Measurements from ENCODE around the gene MX1. TPM values are rescaled to one million over a fixed set of nuclear protein-coding genes. Genes with fewer than 3 reads are reported as not detected.
A peak's percentile ranks its signal among the peaks of the same experiment; 100 is the strongest.

Gene MX1
- total and polyA plus RNA-seq, 11 donors: 6.2 to 53.9 (median 13.6) TPM

GRCh38 chr21:41425588-41425953 lies 468 bp upstream of the MX1 start:
- peak overlapping the region; percentile 27 to 93 (median 80) for H3K4me3 ChIP-seq
- peaks cover 0 to 32% (median 19%) of the 10 kb centered on the region in 9 donors for H3K36me3 ChIP-seq
- H3K4me1 ChIP-seq: peaks cover 0 to 63% (median 16%) of the 10 kb centered on the region in 12 donors
- intact Hi-C loops (cut with DNase I): loop anchor here in 1 of 10 donors (5.0 kb wide), 1 partner anchor 63 kb away; the partner anchor contains the start of gene MX2
- DNase-seq: no peak
- peak overlapping the region; percentile 70 to 93 (median 85) for H3K27ac ChIP-seq
- peaks cover 0 to 9% (median 0%) of the 10 kb centered on the region in 9 donors for H3K27me3 ChIP-seq
- TF ChIP-seq CTCF (IDR thresholded peaks at IDR 0.05): no peak
- no peak for TF ChIP-seq POLR2A (IDR thresholded peaks at IDR 0.05)
- no peaks in the 10 kb centered on the region for H3K9me3 ChIP-seq
- WGBS, 4 donors: 37 to 60% (median 51%) methylated on average over 7 of the region's 7 CpGs
- ATAC-seq: peak in 2 of 4 donors; percentile 4 to 10

GRCh38 chr21:41426676-41427404 lies 801 bp downstream of the MX1 start:
- DNase-seq (peak in 1 of 5 donors; percentile 22), ATAC-seq (peak in 3 of 4 donors; percentile 35 to 59 (median 40))
- H3K27me3 ChIP-seq: peaks cover 0 to 9% (median 0%) of the 10 kb centered on the region in 9 donors
- intact Hi-C loops (cut with DNase I): loop anchor here in 1 of 10 donors (5.0 kb wide), 1 partner anchor 65 kb away; the partner anchor contains the start of gene MX2
- TF ChIP-seq POLR2A (IDR thresholded peaks at IDR 0.05): no peak
- TF ChIP-seq CTCF (IDR thresholded peaks at IDR 0.05): no peak
- H3K36me3 ChIP-seq: peaks cover 0 to 45% (median 25%) of the 10 kb centered on the region in 9 donors
- peak overlapping the region; percentile 27 to 93 (median 80) for H3K4me3 ChIP-seq
- H3K27ac ChIP-seq: peak overlapping the region in 11 of 12 donors; percentile 70 to 93 (median 85)
- H3K9me3 ChIP-seq: no peaks in the 10 kb centered on the region
- H3K4me1 ChIP-seq: peaks cover 0 to 51% (median 12%) of the 10 kb centered on the region in 12 donors
- WGBS, 4 donors: 14 to 21% (median 19%) methylated on average over 24 to 41 of the region's 41 CpGs

GRCh38 chr21:41427556-41427955 lies 1.5 kb downstream of the MX1 start:
- Histone ChIP-seq H3K27ac (no peak overlapping the region), H3K36me3 (peaks cover 0 to 52% (median 32%) of the 10 kb centered on the region in 9 donors), H3K4me3 (peak overlapping the region in 9 of 12 donors; percentile 27 to 93 (median 83)), H3K27me3 (peaks cover 0 to 9% (median 0%) of the 10 kb centered on the region in 9 donors), H3K4me1 (peaks cover 0 to 47% (median 11%) of the 10 kb centered on the region in 12 donors), H3K9me3 (no peaks in the 10 kb centered on the region)
- TF ChIP-seq CTCF (IDR thresholded peaks at IDR 0.05): no peak
- no peak for TF ChIP-seq POLR2A (IDR thresholded peaks at IDR 0.05)
- no peak for DNase-seq
- 80 to 86% (median 83%) methylated on average over 8 of the region's 8 CpGs for WGBS, 4 donors
- intact Hi-C loops (cut with DNase I): loop anchor here in 1 of 10 donors (5.0 kb wide), 1 partner anchor 65 kb away; the partner anchor contains the start of gene MX2
- no peak for ATAC-seq

- ATAC-seq (no peak), DNase-seq (no peak)
Measured at GRCh38 chr21:41428311-41428710, 2.3 kb downstream of the MX1 start.

More at GRCh38 chr21:41428311-41428710, 2.3 kb downstream of the MX1 start:
- 90 to 93% (median 91%) methylated on average over 8 of the region's 8 CpGs for WGBS, 4 donors
- Histone ChIP-seq H3K27ac (no peak overlapping the region), H3K36me3 (peaks cover 0 to 59% (median 40%) of the 10 kb centered on the region in 9 donors), H3K4me3 (peak overlapping the region in 1 of 12 donors; percentile 83), H3K27me3 (peaks cover 0 to 9% (median 0%) of the 10 kb centered on the region in 9 donors), H3K4me1 (peaks cover 0 to 47% (median 11%) of the 10 kb centered on the region in 12 donors), H3K9me3 (no peaks in the 10 kb centered on the region)
- intact Hi-C loops (cut with DNase I): loop anchor here in 1 of 10 donors (5.0 kb wide), 1 partner anchor 66 kb away; the partner anchor contains the start of gene MX2
- TF ChIP-seq CTCF (IDR thresholded peaks at IDR 0.05) (no peak), POLR2A (IDR thresholded peaks at IDR 0.05) (no peak)
